ENCODE results near the gene RPRD1A. TPM values are rescaled to one million over a fixed set of nuclear protein-coding genes. Genes with fewer than 3 reads are reported as not detected.

Gene RPRD1A
- total RNA-seq, 1 donor from 2014 or later = 64.8 TPM

DNA sequence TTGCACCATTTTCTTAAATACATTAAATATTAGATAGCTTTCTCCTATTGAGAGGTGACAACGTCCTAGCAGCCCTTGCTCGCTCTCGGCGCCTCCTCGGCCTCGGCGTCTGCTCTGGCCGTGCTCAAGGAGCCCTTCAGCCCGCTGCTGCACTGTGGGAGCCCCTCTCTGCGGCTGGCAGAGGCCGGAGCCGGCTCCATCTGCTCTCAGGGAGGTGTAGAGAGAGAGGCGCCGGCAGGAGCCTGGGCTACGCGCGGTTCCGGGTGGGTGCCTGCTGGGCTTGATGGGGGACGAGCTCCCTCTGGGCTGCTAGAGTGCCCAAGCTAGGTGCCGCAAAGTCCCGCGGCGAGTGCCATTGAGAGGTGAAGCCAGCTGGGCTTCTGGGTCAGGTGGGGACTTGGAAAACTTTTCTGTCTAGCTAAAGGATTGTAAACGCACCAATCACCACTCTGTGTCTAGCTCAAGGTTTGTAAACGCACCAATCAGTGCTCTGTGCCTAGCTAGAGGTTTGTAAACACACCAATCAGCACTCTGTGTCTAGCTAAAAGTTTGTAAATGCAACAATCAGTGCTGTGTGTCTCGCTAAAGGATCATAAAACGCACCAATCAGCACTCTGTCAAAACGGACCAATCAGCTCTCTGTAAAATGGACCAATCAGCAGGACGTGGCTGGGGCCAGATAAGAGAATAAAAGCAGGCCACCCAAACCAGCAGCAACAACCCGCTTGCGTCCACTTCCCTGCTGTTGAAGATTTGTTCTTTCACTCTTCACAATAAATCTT, 3.1 kb downstream of the RPRD1A start:
- TF ChIP-seq, protein P1, sequence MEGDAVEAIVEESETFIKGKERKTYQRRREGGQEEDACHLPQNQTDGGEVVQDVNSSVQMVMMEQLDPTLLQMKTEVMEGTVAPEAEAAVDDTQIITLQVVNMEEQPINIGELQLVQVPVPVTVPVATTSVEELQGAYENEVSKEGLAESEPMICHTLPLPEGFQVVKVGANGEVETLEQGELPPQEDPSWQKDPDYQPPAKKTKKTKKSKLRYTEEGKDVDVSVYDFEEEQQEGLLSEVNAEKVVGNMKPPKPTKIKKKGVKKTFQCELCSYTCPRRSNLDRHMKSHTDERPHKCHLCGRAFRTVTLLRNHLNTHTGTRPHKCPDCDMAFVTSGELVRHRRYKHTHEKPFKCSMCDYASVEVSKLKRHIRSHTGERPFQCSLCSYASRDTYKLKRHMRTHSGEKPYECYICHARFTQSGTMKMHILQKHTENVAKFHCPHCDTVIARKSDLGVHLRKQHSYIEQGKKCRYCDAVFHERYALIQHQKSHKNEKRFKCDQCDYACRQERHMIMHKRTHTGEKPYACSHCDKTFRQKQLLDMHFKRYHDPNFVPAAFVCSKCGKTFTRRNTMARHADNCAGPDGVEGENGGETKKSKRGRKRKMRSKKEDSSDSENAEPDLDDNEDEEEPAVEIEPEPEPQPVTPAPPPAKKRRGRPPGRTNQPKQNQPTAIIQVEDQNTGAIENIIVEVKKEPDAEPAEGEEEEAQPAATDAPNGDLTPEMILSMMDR (IDR thresholded peaks at IDR 0.05; ENCODE audit: insufficient read depth, low read length, poor library complexity, severe bottlenecking) = no peak
- no peak for DNase-seq (ENCODE audit: low read depth)
- Histone ChIP-seq H3K36me3 (ENCODE audit: control insufficient read depth, insufficient read depth, low read length) (no peaks in the 10 kb centered on the region), H3K27me3 (ENCODE audit: control insufficient read depth, insufficient read depth, low read length) (no peaks in the 10 kb centered on the region), H3K4me3 (ENCODE audit: low read depth, low read length) (no peak overlapping the region)

DNA sequence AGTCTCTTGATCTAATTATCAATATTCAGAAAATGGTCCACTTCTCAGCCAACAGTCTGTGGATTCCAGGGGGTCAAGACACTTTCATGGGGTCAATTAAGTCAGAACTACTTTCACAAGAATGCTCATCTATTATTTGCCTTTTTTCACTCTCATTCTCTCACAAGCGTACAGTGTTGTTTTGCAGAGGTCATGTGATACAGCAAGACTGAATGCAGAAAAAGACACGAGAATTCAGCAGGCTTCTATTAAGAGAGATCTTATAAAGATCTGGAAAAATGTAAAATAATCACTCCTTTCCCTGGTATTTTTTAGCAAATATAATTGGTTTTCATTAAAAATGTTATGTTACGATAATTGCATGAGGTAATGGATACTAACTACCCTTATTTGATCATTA, 8.7 kb downstream of the RPRD1A start:
- TF ChIP-seq, protein P1 (IDR thresholded peaks at IDR 0.05; ENCODE audit: insufficient read depth, low read length, poor library complexity, severe bottlenecking) = no peak
- Histone ChIP-seq H3K36me3 (ENCODE audit: control insufficient read depth, insufficient read depth, low read length) (no peaks in the 10 kb centered on the region), H3K4me3 (ENCODE audit: low read depth, low read length) (no peak overlapping the region), H3K27me3 (ENCODE audit: control insufficient read depth, insufficient read depth, low read length) (no peaks in the 10 kb centered on the region)
- DNase-seq (ENCODE audit: low read depth) = no peak

DNA sequence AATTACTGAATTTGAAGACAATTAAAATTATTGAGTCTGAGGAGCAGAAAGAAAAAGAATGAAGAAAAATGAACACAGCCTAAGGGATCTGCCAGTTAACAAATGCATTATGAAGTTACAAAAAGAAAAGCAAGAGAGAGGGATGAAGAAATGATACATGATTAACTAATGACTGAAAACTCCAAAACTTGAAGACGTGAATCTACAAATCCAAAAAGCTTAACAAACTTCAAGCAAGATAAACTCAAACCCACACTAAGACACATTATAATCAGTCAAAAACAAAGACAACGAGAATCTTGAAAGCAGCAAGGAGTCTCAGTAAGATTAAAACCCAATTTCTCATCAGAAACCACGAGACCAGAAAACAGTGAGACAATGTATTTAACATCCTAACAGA, 15.6 kb downstream of the RPRD1A start:
- TF ChIP-seq, protein P1 (IDR thresholded peaks at IDR 0.05; ENCODE audit: insufficient read depth, low read length, poor library complexity, severe bottlenecking) = no peak
- Histone ChIP-seq H3K36me3 (ENCODE audit: control insufficient read depth, insufficient read depth, low read length) (no peaks in the 10 kb centered on the region), H3K4me3 (ENCODE audit: low read depth, low read length) (no peak overlapping the region), H3K27me3 (ENCODE audit: control insufficient read depth, insufficient read depth, low read length) (no peaks in the 10 kb centered on the region)
- no peak for DNase-seq (ENCODE audit: low read depth)

DNA sequence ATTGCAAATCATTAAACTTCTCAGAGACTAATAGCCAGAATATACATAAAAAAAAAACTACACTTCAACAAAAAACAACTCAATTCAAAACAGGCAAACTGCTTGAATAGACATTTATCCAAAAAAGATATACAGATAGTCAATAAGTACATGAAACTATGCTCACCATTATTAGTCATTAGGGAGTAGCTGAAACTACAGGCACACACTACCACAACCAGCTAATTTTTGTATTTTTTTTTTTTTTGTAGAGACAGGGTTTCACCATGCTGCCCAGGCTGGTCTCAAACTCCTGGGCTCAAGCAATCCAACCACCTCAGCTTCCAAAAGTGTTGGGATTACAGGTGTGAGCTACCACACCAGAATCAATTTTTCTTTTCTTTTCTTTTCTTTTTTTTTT, 16.9 kb downstream of the RPRD1A start:
- Histone ChIP-seq H3K27me3 (ENCODE audit: control insufficient read depth, insufficient read depth, low read length) (no peaks in the 10 kb centered on the region), H3K36me3 (ENCODE audit: control insufficient read depth, insufficient read depth, low read length) (no peaks in the 10 kb centered on the region), H3K4me3 (ENCODE audit: low read depth, low read length) (no peak overlapping the region)
- no peak for DNase-seq (ENCODE audit: low read depth)
- TF ChIP-seq, protein P1 (IDR thresholded peaks at IDR 0.05; ENCODE audit: insufficient read depth, low read length, poor library complexity, severe bottlenecking) = no peak

DNA sequence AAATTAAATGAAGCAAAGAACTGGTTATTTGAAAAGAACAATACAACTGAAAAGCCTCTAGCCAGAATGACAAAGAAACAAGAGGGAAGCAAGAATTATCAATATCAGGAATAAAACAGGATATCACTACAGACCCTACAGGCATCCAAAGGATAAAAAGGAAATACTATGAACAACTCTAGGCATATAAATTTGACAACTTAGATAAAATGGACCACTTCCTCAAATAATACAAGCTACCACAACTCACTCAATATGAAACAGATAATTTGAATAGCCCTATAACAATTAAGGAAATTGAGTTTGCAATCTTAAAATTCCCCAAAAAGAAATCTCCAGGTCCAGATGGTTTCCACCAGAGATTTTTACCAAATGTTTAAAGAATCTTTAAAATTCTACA, 19.8 kb downstream of the RPRD1A start:
- Histone ChIP-seq H3K27me3 (ENCODE audit: control insufficient read depth, insufficient read depth, low read length) (no peaks in the 10 kb centered on the region), H3K4me3 (ENCODE audit: low read depth, low read length) (no peak overlapping the region), H3K36me3 (ENCODE audit: control insufficient read depth, insufficient read depth, low read length) (no peaks in the 10 kb centered on the region)
- no peak for DNase-seq (ENCODE audit: low read depth)
- TF ChIP-seq, protein P1 (IDR thresholded peaks at IDR 0.05; ENCODE audit: insufficient read depth, low read length, poor library complexity, severe bottlenecking) = no peak

DNA sequence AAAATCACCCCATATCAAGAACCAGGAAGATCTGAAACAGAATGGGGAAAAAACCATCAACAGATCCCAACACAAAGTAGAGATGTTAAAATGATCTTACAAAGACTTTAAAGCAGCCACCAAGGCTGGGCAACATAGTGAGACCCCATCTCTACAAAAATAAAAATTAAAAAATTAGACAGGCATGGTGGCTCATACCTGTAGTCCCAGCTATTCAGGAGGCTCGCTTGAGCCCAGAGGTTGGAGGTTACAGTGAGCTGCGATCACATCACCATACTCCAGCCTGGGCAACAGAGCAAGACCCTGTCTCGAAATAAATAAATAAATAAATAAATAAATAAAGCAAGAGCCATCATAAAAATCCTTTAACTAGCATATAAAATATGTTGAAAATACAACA, 20.5 kb downstream of the RPRD1A start:
- DNase-seq (ENCODE audit: low read depth) = no peak
- Histone ChIP-seq H3K36me3 (ENCODE audit: control insufficient read depth, insufficient read depth, low read length) (no peaks in the 10 kb centered on the region), H3K4me3 (ENCODE audit: low read depth, low read length) (no peak overlapping the region), H3K27me3 (ENCODE audit: control insufficient read depth, insufficient read depth, low read length) (no peaks in the 10 kb centered on the region)
- TF ChIP-seq, protein P1 (IDR thresholded peaks at IDR 0.05; ENCODE audit: insufficient read depth, low read length, poor library complexity, severe bottlenecking) = no peak
